Measurements from ENCODE around the gene SNTG2. TPM values are rescaled to one million over a fixed set of nuclear protein-coding genes. Genes with fewer than 3 reads are reported as not detected.

Gene SNTG2
- total RNA-seq, 2 donors from 2014 or later = 2.4 TPM; not detected in 1

- TF ChIP-seq CTCF (IDR thresholded peaks at IDR 0.05) = no peak
- no peaks in the 10 kb centered on the region for H3K9me3 ChIP-seq
- no peak overlapping the region for H3K4me3 ChIP-seq
- no peaks in the 10 kb centered on the region for H3K36me3 ChIP-seq
- no peaks in the 10 kb centered on the region for H3K4me1 ChIP-seq
- H3K27ac ChIP-seq = no peak overlapping the region
- no peak for DNase-seq (ENCODE audit: low spot score)
- H3K27me3 ChIP-seq = no peaks in the 10 kb centered on the region
These were observed 296.3 kb downstream of the SNTG2 start for GRCh38 chr2:1246991-1247390.

DNA sequence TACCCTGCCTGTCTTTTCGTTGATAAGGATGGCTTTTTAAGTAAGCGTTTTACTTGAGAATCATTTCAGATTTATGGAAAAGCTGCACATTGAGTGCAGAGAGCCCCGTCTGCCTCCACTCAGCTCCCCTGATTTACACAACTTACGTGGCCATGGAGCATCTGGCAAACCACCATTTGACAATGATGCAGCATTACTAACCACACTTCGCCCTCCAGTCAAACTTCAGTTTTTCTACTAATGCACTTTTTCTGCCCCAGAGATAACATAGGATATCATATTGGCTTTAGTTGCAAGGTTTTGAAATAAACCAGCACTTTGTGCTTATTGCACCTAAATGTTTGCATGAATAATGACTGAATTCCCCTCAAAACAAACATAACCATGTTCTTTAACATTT lies 297.5 kb downstream of the SNTG2 start:
- TF ChIP-seq CTCF (IDR thresholded peaks at IDR 0.05) = no peak
- no peak for DNase-seq (ENCODE audit: low spot score)
- Histone ChIP-seq H3K4me3 (no peak overlapping the region), H3K27ac (no peak overlapping the region), H3K36me3 (no peaks in the 10 kb centered on the region), H3K9me3 (no peaks in the 10 kb centered on the region), H3K27me3 (no peaks in the 10 kb centered on the region), H3K4me1 (no peaks in the 10 kb centered on the region)

DNA sequence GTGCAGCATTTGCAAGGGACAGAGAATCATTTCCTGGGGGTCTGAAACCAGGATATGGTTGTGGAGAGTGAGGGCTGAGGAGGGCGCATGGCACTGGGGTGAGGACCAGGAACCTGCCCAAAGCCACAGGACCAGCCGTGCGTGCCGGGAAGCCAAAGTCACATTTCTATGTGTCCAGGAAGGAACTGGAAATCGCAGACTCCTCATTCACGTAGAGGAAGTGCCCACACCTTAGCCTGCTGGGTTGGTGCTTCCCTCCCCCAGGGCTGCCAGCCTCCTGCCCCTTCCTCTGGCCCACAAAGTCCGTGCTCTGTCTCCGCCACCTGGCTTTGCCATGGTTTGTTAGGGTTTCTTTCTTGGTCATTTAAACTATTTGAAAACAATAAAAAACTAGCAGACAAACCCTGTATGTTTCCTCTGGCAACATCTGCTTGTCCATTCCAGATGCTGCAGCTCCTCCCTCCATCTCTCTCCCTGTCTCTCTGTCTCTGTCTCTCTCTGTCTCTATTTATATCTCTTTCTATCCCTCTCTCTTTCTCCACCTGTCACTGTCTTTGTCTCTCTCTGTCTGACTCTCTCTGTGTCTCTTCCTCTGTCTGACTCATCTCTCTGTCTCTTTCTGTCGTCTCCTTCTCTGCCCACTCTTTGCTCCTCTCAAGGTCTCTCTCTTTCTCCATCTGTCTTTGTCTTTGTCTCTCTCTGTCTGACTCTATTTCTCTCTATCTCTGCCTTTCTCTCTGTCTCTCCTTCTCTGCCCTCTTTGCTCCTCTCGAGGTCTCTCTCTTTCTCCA lies 299.4 kb downstream of the SNTG2 start:
- H3K27me3 ChIP-seq = no peaks in the 10 kb centered on the region
- H3K27ac ChIP-seq = no peak overlapping the region
- H3K4me3 ChIP-seq = no peak overlapping the region
- no peaks in the 10 kb centered on the region for H3K9me3 ChIP-seq
- H3K36me3 ChIP-seq = no peaks in the 10 kb centered on the region
- H3K4me1 ChIP-seq = no peaks in the 10 kb centered on the region
- no peak for TF ChIP-seq CTCF (IDR thresholded peaks at IDR 0.05)
- DNase-seq (ENCODE audit: low spot score) = no peak

- no peak for DNase-seq (ENCODE audit: low spot score)
- no peaks in the 10 kb centered on the region for H3K4me1 ChIP-seq
- no peaks in the 10 kb centered on the region for H3K9me3 ChIP-seq
- no peaks in the 10 kb centered on the region for H3K36me3 ChIP-seq
- no peaks in the 10 kb centered on the region for H3K27me3 ChIP-seq
- TF ChIP-seq CTCF (IDR thresholded peaks at IDR 0.05) = no peak
- no peak overlapping the region for H3K4me3 ChIP-seq
- no peak overlapping the region for H3K27ac ChIP-seq
These were observed 300.9 kb downstream of the SNTG2 start for GRCh38 chr2:1251520-1251919.

GRCh38 chr2:1253629-1254028 lies 303.0 kb downstream of the SNTG2 start:
- Histone ChIP-seq H3K4me3 (no peak overlapping the region), H3K27ac (no peak overlapping the region), H3K36me3 (no peaks in the 10 kb centered on the region), H3K4me1 (no peaks in the 10 kb centered on the region), H3K27me3 (no peaks in the 10 kb centered on the region), H3K9me3 (no peaks in the 10 kb centered on the region)
- no peak for TF ChIP-seq CTCF (IDR thresholded peaks at IDR 0.05)
- no peak for DNase-seq (ENCODE audit: low spot score)
